Transverse colon (tissue), 4 donors: Measurements from ENCODE around the gene MLF2. TPM values are rescaled to one million over a fixed set of nuclear protein-coding genes. Genes with fewer than 3 reads are reported as not detected.
A peak's percentile ranks its signal among the peaks of the same experiment; 100 is the strongest.

ENCODE experiments used
- DNase-seq: peaks from one replicate; pipeline ENCODE4 v3.0.0-alpha.2; 2019
- H3K27ac ChIP-seq, 4 donors: fragments of 200-600 bp; sonication (generic); 2 replicates each; pipeline ENCODE4 v1.5.1; 2016 to 2018; ENCODE audit warnings: inconsistent platforms in 4 of 4
- H3K27me3 ChIP-seq: fragments of 200-600 bp; sonication (generic); 2 replicates; pipeline ENCODE4 v1.5.1; 2017; ENCODE audit warnings: inconsistent platforms
- H3K36me3 ChIP-seq, 4 donors: fragments of 200-600 bp; sonication (generic); 2 replicates each; pipeline ENCODE4 v1.5.1; 2017 to 2019; ENCODE audit warnings: inconsistent platforms in 4 of 4
- H3K4me1 ChIP-seq, 4 donors: fragments of 200-600 bp; sonication (generic); 2 replicates each; pipeline ENCODE4 v1.5.1; 2017 to 2020; ENCODE audit warnings: inconsistent platforms in 4 of 4
- H3K4me3 ChIP-seq, 4 donors: fragments of 200-600 bp; sonication (generic); 1 replicate in 1 of 4; 2 replicates in 3 of 4; pipeline versions ENCODE4 v1.5.1 to v1.6.1; 2017 to 2019; ENCODE audit warnings: inconsistent platforms in 4 of 4
- H3K9me3 ChIP-seq, 2 donors: fragments of 200-600 bp; sonication (generic); 2 replicates each; pipeline ENCODE4 v1.5.1; 2017 to 2019; ENCODE audit warnings: inconsistent platforms in 2 of 2
- CTCF ChIP-seq, 5 experiments: fragments of 200-600 bp in 3 of 5; fragments of 450-650 bp in 2 of 5; sonication (generic) in 3 of 5; IDR thresholded peaks; 1 replicate in 2 of 5; 2 replicates in 3 of 5; pipeline ENCODE4 v1.5.1; 2016 to 2017; ENCODE audit warnings: antibody characterized with exemption in 5 of 5, inconsistent platforms in 3 of 5, mild to moderate bottlenecking in 2 of 5, moderate library complexity in 1 of 5
- EP300 ChIP-seq: sonication (generic); formaldehyde crosslinking; IDR thresholded peaks from one replicate; pipeline ENCODE4 v1.6.1; 2017; ENCODE audit warnings: antibody characterized with exemption, low read depth
- POLR2A ChIP-seq: fragments of 450-650 bp; IDR thresholded peaks from one replicate; pipeline ENCODE4 v1.6.1; 2016; ENCODE audit warnings: antibody characterized with exemption, mild to moderate bottlenecking, moderate library complexity
- POLR2AphosphoS5 ChIP-seq, 3 donors: sonication (generic); formaldehyde crosslinking; IDR thresholded peaks; one replicate each; pipeline ENCODE4 v1.6.1; 2016; ENCODE audit warnings: antibody characterized with exemption in 3 of 3
- WGBS, 2 donors: methylation state at CpG; one replicate each; pipeline ENCODE4 v1.1.5; 2018; ENCODE audit warnings: low coverage in 1 of 2; 5-methylcytosine and 5-hydroxymethylcytosine counted together
- in situ Hi-C, 4 donors: fragments of 200-750 bp; cut with MboI; loops; one replicate each; pipeline versions ENCODE4 v1.15.0 to v1.15.1; 2017; ENCODE audit warnings: low sequenced_read_pairs in 3 of 4, low pct_ligation_motif_present in 1 of 4, low pct_unique_long_range_greater_than_20kb in 1 of 4
- intact Hi-C: fragments of 100-400 bp; cut with DNase I; formaldehyde crosslinking; loops from one replicate; pipeline ENCODE4 v1.15.1; 2023; ENCODE audit warnings: low total_unique reads
- total RNA-seq, 4 donors: library from RNA; depleted of rRNA; stranded (reverse); fragments of >200 nt; gene quantifications; one replicate each; pipeline ENCODE4 v1.1.0, GENCODE V29; 2016

MLF2 gene
- total RNA-seq, 4 donors from 2014 or later: 100 to 360 (median 164) TPM

DNA sequence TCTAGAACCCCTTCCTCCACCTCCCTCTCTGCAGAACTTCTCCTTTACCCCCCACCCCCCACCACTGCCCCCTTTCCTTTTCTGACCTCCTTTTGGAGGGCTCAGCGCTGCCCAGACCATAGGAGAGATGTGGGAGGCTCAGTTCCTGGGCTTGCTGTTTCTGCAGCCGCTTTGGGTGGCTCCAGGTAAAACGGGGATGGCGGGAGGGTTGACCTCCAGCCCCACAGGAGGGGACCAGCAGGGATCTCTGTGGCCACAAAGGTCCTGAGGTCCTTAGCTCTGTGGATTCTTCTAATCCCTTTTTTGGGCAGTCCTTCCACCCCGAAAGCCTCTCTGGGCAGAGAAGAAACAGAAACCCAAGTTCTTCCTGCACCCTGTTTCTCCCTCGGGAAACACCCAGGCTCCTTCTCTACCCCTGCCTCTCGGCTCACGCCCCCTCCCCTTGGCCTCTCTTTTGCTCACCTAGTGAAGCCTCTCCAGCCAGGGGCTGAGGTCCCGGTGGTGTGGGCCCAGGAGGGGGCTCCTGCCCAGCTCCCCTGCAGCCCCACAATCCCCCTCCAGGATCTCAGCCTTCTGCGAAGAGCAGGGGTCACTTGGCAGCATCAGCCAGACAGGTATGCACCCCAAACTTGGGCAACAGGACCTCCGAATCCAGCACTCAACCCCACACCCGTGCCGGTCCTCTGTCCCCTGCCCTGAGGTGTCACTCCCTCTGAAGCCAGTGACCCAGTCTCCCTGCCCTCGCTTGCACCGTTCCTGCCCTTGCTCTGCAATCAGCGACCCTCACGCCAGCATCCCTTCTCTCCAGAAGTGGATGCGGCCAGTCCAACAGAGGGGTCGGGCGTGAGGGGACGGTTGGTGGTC is 20.0 kb upstream of the MLF2 start:
- in situ Hi-C loops: no loop called here
- WGBS, 2 donors: 72% methylated on average over 21 of the region's 21 CpGs; no CpG with 5 or more reads in 1 of the 2 donors
- H3K27me3 ChIP-seq: no peaks in the 10 kb centered on the region
- TF ChIP-seq POLR2A (no peak), CTCF (IDR thresholded peaks at IDR 0.05) (no peak), POLR2AphosphoS5 (IDR thresholded peaks at IDR 0.05) (no peak), EP300 (no peak)
- H3K9me3 ChIP-seq: no peaks in the 10 kb centered on the region
- no peak for DNase-seq
- peaks cover 5 to 79% (median 47%) of the 10 kb centered on the region in 4 donors for H3K4me1 ChIP-seq
- intact Hi-C loops: loop anchor here (10.0 kb wide), 1 partner anchor 158 kb away; no protein-coding TSS in a partner anchor
- H3K4me3 ChIP-seq: peak overlapping the region in 3 of 4 donors; percentile 18 to 35 (median 26)
- peak overlapping the region; percentile 32 to 93 (median 58) for H3K27ac ChIP-seq
- H3K36me3 ChIP-seq: no peaks in the 10 kb centered on the region

DNA sequence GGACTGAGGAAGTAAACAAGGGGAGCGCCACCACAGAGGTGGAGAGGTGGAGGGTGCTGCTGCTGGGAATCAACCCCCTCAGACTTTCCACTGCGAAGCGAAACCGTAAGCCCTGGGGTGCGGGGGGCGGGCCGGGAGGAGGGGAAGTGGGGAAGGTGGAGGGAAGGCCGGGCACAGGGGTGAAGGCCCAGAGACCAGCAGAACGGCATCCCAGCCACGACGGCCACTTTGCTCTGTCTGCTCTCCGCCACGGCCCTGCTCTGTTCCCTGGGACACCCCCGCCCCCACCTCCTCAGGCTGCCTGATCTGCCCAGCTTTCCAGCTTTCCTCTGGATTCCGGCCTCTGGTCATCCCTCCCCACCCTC is 19.4 kb upstream of the MLF2 start, which contains the start of gene LAG3:
LAG3 (plus strand) TSS at position 190 of the 365 bp plus-strand sequence. CDS start 333 bp downstream, outside the sequence.
- Histone ChIP-seq H3K4me1 (peaks cover 6 to 80% (median 52%) of the 10 kb centered on the region in 4 donors), H3K4me3 (peak within 1 kb of the TSS in 2 of 4 donors; percentile 26 to 35), H3K9me3 (no peaks in the 10 kb centered on the region), H3K36me3 (no peaks in the 10 kb centered on the region), H3K27me3 (no peaks in the 10 kb centered on the region), H3K27ac (peak within 1 kb of the TSS; percentile 32 to 93 (median 58))
- in situ Hi-C loops (no loop called here), intact Hi-C loops (loop anchor here (10.0 kb wide), 1 partner anchor 158 kb away; no protein-coding TSS in a partner anchor)
- TF ChIP-seq POLR2AphosphoS5 (IDR thresholded peaks at IDR 0.05): no peak
- TF ChIP-seq CTCF (IDR thresholded peaks at IDR 0.05): no peak
- no peak for TF ChIP-seq EP300
- no peak for TF ChIP-seq POLR2A
- WGBS, 2 donors: 71% methylated on average over 12 of the region's 15 CpGs; no CpG with 5 or more reads in 1 of the 2 donors
- peak; percentile 38 for DNase-seq

GRCh38 chr12:6771509-6772330 is 18.8 kb upstream of the MLF2 start:
- Histone ChIP-seq H3K4me3 (peak overlapping the region in 1 of 4 donors; percentile 35), H3K4me1 (peaks cover 6 to 81% (median 52%) of the 10 kb centered on the region in 4 donors)
- 71 to 72% methylated on average over 8 to 12 of the region's 12 CpGs for WGBS, 2 donors

More at GRCh38 chr12:6771509-6772330, 18.8 kb upstream of the MLF2 start:
- DNase-seq: no peak
- Histone ChIP-seq H3K36me3 (no peaks in the 10 kb centered on the region), H3K27ac (peak overlapping the region; percentile 23 to 93 (median 58)), H3K27me3 (no peaks in the 10 kb centered on the region), H3K9me3 (no peaks in the 10 kb centered on the region)
- TF ChIP-seq CTCF (IDR thresholded peaks at IDR 0.05): no peak
- no peak for TF ChIP-seq POLR2A
- TF ChIP-seq POLR2AphosphoS5 (IDR thresholded peaks at IDR 0.05): no peak
- TF ChIP-seq EP300: no peak
- in situ Hi-C loops (no loop called here), intact Hi-C loops (loop anchor here (10.0 kb wide), 1 partner anchor 157 kb away; no protein-coding TSS in a partner anchor)
